ENCODE data around the gene PGD.

Gene PGD

GRCh38 chr1:10353282-10353681 is 45.6 kb upstream of the PGD start:
- H3K4me3 ChIP-seq (ENCODE audit: low read depth, low read length) = no peak overlapping the region
- no peaks in the 10 kb centered on the region for H3K9me3 ChIP-seq (ENCODE audit: control insufficient read depth, insufficient read depth, low read depth, low read length)
- CTCF ChIA-PET = no interaction called here

More at GRCh38 chr1:10353282-10353681, 45.6 kb upstream of the PGD start:
- Histone ChIP-seq H3K27ac (ENCODE audit: extremely low read depth, low read depth, low read length) (no peak overlapping the region), H3K36me3 (ENCODE audit: control insufficient read depth in 2 of 2, insufficient read depth in 1 of 2, low read length in 2 of 2) (peaks cover 8 to 35% of the 10 kb centered on the region in 2 experiments; a peak in 2 of 3 replicates), H3K4me1 (ENCODE audit: control insufficient read depth, insufficient read depth, low read length) (no peaks in the 10 kb centered on the region)
- POLR2A ChIA-PET = no interaction called here
- TF ChIP-seq ZNF76 (tag by site-specific recombination; IDR thresholded peaks at IDR 0.05; ENCODE audit: borderline replicate concordance, low read depth) (no peak), ZNF335 (tag by site-specific recombination; conservative IDR thresholded peaks at IDR 0.05) (no peak), ZNF629 (tag by site-specific recombination; IDR thresholded peaks at IDR 0.05) (no peak), ZNF37A (tag by site-specific recombination; IDR thresholded peaks at IDR 0.05) (no peak), OSR2 (tag by site-specific recombination; IDR thresholded peaks at IDR 0.05) (no peak), ZNF302 (tag by site-specific recombination; IDR thresholded peaks at IDR 0.05; ENCODE audit: low read depth) (no peak), ZNF18 (tag by site-specific recombination; IDR thresholded peaks at IDR 0.05) (no peak), ZNF202 (tag by site-specific recombination; IDR thresholded peaks at IDR 0.05; ENCODE audit: borderline replicate concordance) (no peak), ZNF138 (tag by site-specific recombination; IDR thresholded peaks at IDR 0.05; ENCODE audit: borderline replicate concordance) (no peak), ZNF311 (tag by site-specific recombination; IDR thresholded peaks at IDR 0.05; ENCODE audit: borderline replicate concordance) (no peak), REST (tag by site-specific recombination; IDR thresholded peaks at IDR 0.05) (no peak), BCL11A (tag by site-specific recombination; IDR thresholded peaks at IDR 0.05; ENCODE audit: low read depth) (no peak), ZNF211 (tag by site-specific recombination; IDR thresholded peaks at IDR 0.05; ENCODE audit: low read depth) (no peak)
- TF ChIP-seq, protein P1, sequence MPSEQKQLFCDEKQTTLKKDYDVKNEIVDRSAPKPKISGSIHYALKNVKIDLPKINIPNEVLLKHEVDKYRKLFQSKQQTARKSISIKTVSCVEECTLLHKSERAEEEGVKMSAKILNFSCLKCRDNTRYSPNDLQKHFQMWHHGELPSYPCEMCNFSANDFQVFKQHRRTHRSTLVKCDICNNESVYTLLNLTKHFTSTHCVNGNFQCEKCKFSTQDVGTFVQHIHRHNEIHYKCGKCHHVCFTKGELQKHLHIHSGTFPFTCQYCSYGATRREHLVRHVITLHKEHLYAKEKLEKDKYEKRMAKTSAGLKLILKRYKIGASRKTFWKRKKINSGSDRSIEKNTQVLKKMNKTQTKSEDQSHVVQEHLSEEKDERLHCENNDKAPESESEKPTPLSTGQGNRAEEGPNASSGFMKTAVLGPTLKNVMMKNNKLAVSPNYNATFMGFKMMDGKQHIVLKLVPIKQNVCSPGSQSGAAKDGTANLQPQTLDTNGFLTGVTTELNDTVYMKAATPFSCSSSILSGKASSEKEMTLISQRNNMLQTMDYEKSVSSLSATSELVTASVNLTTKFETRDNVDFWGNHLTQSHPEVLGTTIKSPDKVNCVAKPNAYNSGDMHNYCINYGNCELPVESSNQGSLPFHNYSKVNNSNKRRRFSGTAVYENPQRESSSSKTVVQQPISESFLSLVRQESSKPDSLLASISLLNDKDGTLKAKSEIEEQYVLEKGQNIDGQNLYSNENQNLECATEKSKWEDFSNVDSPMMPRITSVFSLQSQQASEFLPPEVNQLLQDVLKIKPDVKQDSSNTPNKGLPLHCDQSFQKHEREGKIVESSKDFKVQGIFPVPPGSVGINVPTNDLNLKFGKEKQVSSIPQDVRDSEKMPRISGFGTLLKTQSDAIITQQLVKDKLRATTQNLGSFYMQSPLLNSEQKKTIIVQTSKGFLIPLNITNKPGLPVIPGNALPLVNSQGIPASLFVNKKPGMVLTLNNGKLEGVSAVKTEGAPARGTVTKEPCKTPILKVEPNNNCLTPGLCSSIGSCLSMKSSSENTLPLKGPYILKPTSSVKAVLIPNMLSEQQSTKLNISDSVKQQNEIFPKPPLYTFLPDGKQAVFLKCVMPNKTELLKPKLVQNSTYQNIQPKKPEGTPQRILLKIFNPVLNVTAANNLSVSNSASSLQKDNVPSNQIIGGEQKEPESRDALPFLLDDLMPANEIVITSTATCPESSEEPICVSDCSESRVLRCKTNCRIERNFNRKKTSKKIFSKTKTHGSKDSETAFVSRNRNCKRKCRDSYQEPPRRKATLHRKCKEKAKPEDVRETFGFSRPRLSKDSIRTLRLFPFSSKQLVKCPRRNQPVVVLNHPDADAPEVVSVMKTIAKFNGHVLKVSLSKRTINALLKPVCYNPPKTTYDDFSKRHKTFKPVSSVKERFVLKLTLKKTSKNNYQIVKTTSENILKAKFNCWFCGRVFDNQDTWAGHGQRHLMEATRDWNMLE (tag by site-specific recombination; conservative IDR thresholded peaks at IDR 0.05; ENCODE audit: low read depth) = no peak
